ENCODE measurements around the gene ERMARD. TPM values are rescaled to one million over a fixed set of nuclear protein-coding genes. Genes with fewer than 3 reads are reported as not detected.
A peak's percentile ranks its signal among the peaks of the same experiment; 100 is the strongest.

Gene ERMARD
- polyA plus RNA-seq, 2 donors, result 18.4 to 49.9 TPM

- Histone ChIP-seq H3K9me3 (ENCODE audit: control insufficient read depth in 2 of 2, insufficient read depth in 1 of 2, low read depth in 1 of 2, low read length in 1 of 2) (no peaks in the 10 kb centered on the region), H3K4me1 (ENCODE audit: control insufficient read depth in 2 of 2, insufficient read depth in 2 of 2, low read length in 1 of 2) (peaks cover 0 to 8% of the 10 kb centered on the region in 2 donors), H3K4me3 (ENCODE audit: low read depth in 1 of 2, low read length in 2 of 2) (no peak overlapping the region), H3K27me3 (ENCODE audit: control insufficient read depth in 1 of 2, insufficient read depth in 2 of 2, low read length in 2 of 2) (no peaks in the 10 kb centered on the region), H3K36me3 (ENCODE audit: control insufficient read depth in 2 of 2, insufficient read depth in 2 of 2, low read length in 1 of 2) (no peaks in the 10 kb centered on the region), H3K27ac (ENCODE audit: low read depth in 2 of 2, low read length in 1 of 2) (no peak overlapping the region)
- 65 to 75% methylated on average over 4 of the region's 4 CpGs for WGBS, 2 donors
Observed at GRCh38 chr6:169788809-169789145, 37.4 kb downstream of the ERMARD start.

- Histone ChIP-seq H3K27ac (ENCODE audit: low read depth in 2 of 2, low read length in 1 of 2) (no peak overlapping the region), H3K9me3 (ENCODE audit: control insufficient read depth in 2 of 2, insufficient read depth in 1 of 2, low read depth in 1 of 2, low read length in 1 of 2) (no peaks in the 10 kb centered on the region), H3K4me1 (ENCODE audit: control insufficient read depth in 2 of 2, insufficient read depth in 2 of 2, low read length in 1 of 2) (peaks cover 0 to 8% of the 10 kb centered on the region in 2 donors), H3K36me3 (ENCODE audit: control insufficient read depth in 2 of 2, insufficient read depth in 2 of 2, low read length in 1 of 2) (no peaks in the 10 kb centered on the region), H3K4me3 (ENCODE audit: low read depth in 1 of 2, low read length in 2 of 2) (peak overlapping the region; percentile 45 to 49), H3K27me3 (ENCODE audit: control insufficient read depth in 1 of 2, insufficient read depth in 2 of 2, low read length in 2 of 2) (no peaks in the 10 kb centered on the region)
- WGBS, 2 donors, result 59 to 65% methylated on average over 24 of the region's 24 CpGs
Observed at GRCh38 chr6:169789146-169789943, 37.9 kb downstream of the ERMARD start.

GRCh38 chr6:169789944-169790927, 38.8 kb downstream of the ERMARD start:
- WGBS, 2 donors, result 0 to 1% methylated on average over 61 of the region's 61 CpGs
- Histone ChIP-seq H3K27me3 (ENCODE audit: control insufficient read depth in 1 of 2, insufficient read depth in 2 of 2, low read length in 2 of 2) (no peaks in the 10 kb centered on the region), H3K27ac (ENCODE audit: low read depth in 2 of 2, low read length in 1 of 2) (peak overlapping the region; percentile 71 to 81), H3K36me3 (ENCODE audit: control insufficient read depth in 2 of 2, insufficient read depth in 2 of 2, low read length in 1 of 2) (no peaks in the 10 kb centered on the region), H3K4me3 (ENCODE audit: low read depth in 1 of 2, low read length in 2 of 2) (peak overlapping the region; percentile 45 to 49), H3K4me1 (ENCODE audit: control insufficient read depth in 2 of 2, insufficient read depth in 2 of 2, low read length in 1 of 2) (peaks cover 0 to 8% of the 10 kb centered on the region in 2 donors), H3K9me3 (ENCODE audit: control insufficient read depth in 2 of 2, insufficient read depth in 1 of 2, low read depth in 1 of 2, low read length in 1 of 2) (no peaks in the 10 kb centered on the region)

GRCh38 chr6:169791721-169792131, 40.3 kb downstream of the ERMARD start:
- WGBS, 2 donors, result 66 to 74% methylated on average over 6 of the region's 6 CpGs
- Histone ChIP-seq H3K36me3 (ENCODE audit: control insufficient read depth in 2 of 2, insufficient read depth in 2 of 2, low read length in 1 of 2) (no peaks in the 10 kb centered on the region), H3K9me3 (ENCODE audit: control insufficient read depth in 2 of 2, insufficient read depth in 1 of 2, low read depth in 1 of 2, low read length in 1 of 2) (no peaks in the 10 kb centered on the region), H3K27me3 (ENCODE audit: control insufficient read depth in 1 of 2, insufficient read depth in 2 of 2, low read length in 2 of 2) (no peaks in the 10 kb centered on the region), H3K4me3 (ENCODE audit: low read depth in 1 of 2, low read length in 2 of 2) (no peak overlapping the region), H3K27ac (ENCODE audit: low read depth in 2 of 2, low read length in 1 of 2) (no peak overlapping the region), H3K4me1 (ENCODE audit: control insufficient read depth in 2 of 2, insufficient read depth in 2 of 2, low read length in 1 of 2) (peaks cover 0 to 8% of the 10 kb centered on the region in 2 donors)

GRCh38 chr6:169792306-169793015, 41.0 kb downstream of the ERMARD start:
- Histone ChIP-seq H3K9me3 (ENCODE audit: control insufficient read depth in 2 of 2, insufficient read depth in 1 of 2, low read depth in 1 of 2, low read length in 1 of 2) (no peaks in the 10 kb centered on the region), H3K36me3 (ENCODE audit: control insufficient read depth in 2 of 2, insufficient read depth in 2 of 2, low read length in 1 of 2) (no peaks in the 10 kb centered on the region), H3K27me3 (ENCODE audit: control insufficient read depth in 1 of 2, insufficient read depth in 2 of 2, low read length in 2 of 2) (no peaks in the 10 kb centered on the region), H3K4me1 (ENCODE audit: control insufficient read depth in 2 of 2, insufficient read depth in 2 of 2, low read length in 1 of 2) (peaks cover 0 to 8% of the 10 kb centered on the region in 2 donors), H3K27ac (ENCODE audit: low read depth in 2 of 2, low read length in 1 of 2) (no peak overlapping the region), H3K4me3 (ENCODE audit: low read depth in 1 of 2, low read length in 2 of 2) (no peak overlapping the region)
- 91 to 95% methylated on average over 21 of the region's 21 CpGs for WGBS, 2 donors

- Histone ChIP-seq H3K27me3 (ENCODE audit: control insufficient read depth in 1 of 2, insufficient read depth in 2 of 2, low read length in 2 of 2) (no peaks in the 10 kb centered on the region), H3K36me3 (ENCODE audit: control insufficient read depth in 2 of 2, insufficient read depth in 2 of 2, low read length in 1 of 2) (no peaks in the 10 kb centered on the region), H3K27ac (ENCODE audit: low read depth in 2 of 2, low read length in 1 of 2) (no peak overlapping the region), H3K4me1 (ENCODE audit: control insufficient read depth in 2 of 2, insufficient read depth in 2 of 2, low read length in 1 of 2) (peaks cover 0 to 8% of the 10 kb centered on the region in 2 donors), H3K9me3 (ENCODE audit: control insufficient read depth in 2 of 2, insufficient read depth in 1 of 2, low read depth in 1 of 2, low read length in 1 of 2) (no peaks in the 10 kb centered on the region), H3K4me3 (ENCODE audit: low read depth in 1 of 2, low read length in 2 of 2) (no peak overlapping the region)
- WGBS, 2 donors, result 79 to 87% methylated on average over 10 of the region's 10 CpGs
Observed at GRCh38 chr6:169793408-169793807, 42.0 kb downstream of the ERMARD start.

GRCh38 chr6:169794317-169795055, 43.1 kb downstream of the ERMARD start:
- Histone ChIP-seq H3K4me3 (ENCODE audit: low read depth in 1 of 2, low read length in 2 of 2) (no peak overlapping the region), H3K4me1 (ENCODE audit: control insufficient read depth in 2 of 2, insufficient read depth in 2 of 2, low read length in 1 of 2) (peaks cover 0 to 5% of the 10 kb centered on the region in 2 donors), H3K27ac (ENCODE audit: low read depth in 2 of 2, low read length in 1 of 2) (no peak overlapping the region), H3K36me3 (ENCODE audit: control insufficient read depth in 2 of 2, insufficient read depth in 2 of 2, low read length in 1 of 2) (no peaks in the 10 kb centered on the region), H3K9me3 (ENCODE audit: control insufficient read depth in 2 of 2, insufficient read depth in 1 of 2, low read depth in 1 of 2, low read length in 1 of 2) (no peaks in the 10 kb centered on the region), H3K27me3 (ENCODE audit: control insufficient read depth in 1 of 2, insufficient read depth in 2 of 2, low read length in 2 of 2) (no peaks in the 10 kb centered on the region)
- WGBS, 2 donors, result 59 to 86% methylated on average over 13 of the region's 13 CpGs

GRCh38 chr6:169795196-169795595, 43.8 kb downstream of the ERMARD start:
- no peaks in the 10 kb centered on the region for H3K9me3 ChIP-seq (ENCODE audit: control insufficient read depth in 2 of 2, insufficient read depth in 1 of 2, low read depth in 1 of 2, low read length in 1 of 2)
- H3K27me3 ChIP-seq (ENCODE audit: control insufficient read depth in 1 of 2, insufficient read depth in 2 of 2, low read length in 2 of 2), result no peaks in the 10 kb centered on the region
- no peaks in the 10 kb centered on the region for H3K36me3 ChIP-seq (ENCODE audit: control insufficient read depth in 2 of 2, insufficient read depth in 2 of 2, low read length in 1 of 2)
- H3K27ac ChIP-seq (ENCODE audit: low read depth in 2 of 2, low read length in 1 of 2), result no peak overlapping the region
- WGBS, 2 donors, result 64 to 68% methylated on average over 2 of the region's 2 CpGs
- H3K4me3 ChIP-seq (ENCODE audit: low read depth in 1 of 2, low read length in 2 of 2), result no peak overlapping the region
- no peaks in the 10 kb centered on the region for H3K4me1 ChIP-seq (ENCODE audit: control insufficient read depth in 2 of 2, insufficient read depth in 2 of 2, low read length in 1 of 2)
